CD4-positive, alpha-beta T cell treated with Interleukin-15 for 1 hour (primary cell): ENCODE data around the gene LRRC74B.
"Not testable (repeated sequence)": the region's sequence is repeated elsewhere in the genome, so short reads cannot be mapped to it uniquely, and the experiment has no call there.

Experiments used
- DNase-seq: peaks from one replicate; pipeline ENCODE4 v3.0.0-alpha.2; 2020

The LRRC74B gene

DNA sequence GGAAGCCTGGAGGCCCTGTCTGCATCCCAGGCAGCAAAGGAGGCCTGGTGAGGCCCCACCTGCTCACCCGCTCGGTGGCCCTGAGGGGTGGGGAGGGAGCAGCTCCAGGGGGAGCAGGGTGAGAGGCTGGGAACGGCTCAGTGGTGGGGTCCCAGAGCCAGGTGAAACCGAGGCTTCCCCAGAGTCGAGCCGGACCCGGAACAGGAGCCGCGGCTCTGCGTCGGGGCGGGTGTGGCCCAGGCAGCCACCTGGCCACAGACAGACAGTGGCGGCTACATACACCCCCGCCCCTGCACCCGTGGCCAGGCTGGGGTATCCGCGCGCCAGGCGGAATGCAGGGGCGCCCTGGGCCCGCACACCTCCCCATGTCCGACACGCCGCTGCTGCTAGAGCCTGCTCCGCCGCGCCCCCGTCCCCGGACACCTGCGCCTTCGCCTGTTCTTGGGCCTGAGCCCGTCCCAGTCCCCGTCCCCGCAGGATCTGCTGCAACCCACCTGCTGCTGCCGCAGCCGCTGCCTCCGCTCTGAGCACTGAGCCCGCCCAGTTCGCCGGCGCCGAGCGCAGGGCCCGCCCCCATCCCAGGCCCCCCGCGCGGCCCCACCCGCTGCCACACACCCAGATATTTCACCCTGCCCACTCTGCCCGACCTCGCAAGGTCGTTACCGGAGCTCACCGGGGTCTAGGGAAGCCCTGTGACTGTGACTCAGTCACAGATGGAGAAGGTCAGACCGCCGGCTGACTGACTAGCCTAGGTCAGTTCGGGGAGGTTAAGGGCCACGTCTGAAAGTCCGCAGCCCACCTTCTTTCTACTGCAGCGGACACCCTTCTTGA, 13.5 kb upstream of the LRRC74B start, which contains the start of gene SLC7A4:
Gene SLC7A4, minus strand, starts transcription at position 525 of the 831 bp plus-strand sequence. CDS start 749 bp downstream, outside the sequence.
- no peak for DNase-seq

DNA sequence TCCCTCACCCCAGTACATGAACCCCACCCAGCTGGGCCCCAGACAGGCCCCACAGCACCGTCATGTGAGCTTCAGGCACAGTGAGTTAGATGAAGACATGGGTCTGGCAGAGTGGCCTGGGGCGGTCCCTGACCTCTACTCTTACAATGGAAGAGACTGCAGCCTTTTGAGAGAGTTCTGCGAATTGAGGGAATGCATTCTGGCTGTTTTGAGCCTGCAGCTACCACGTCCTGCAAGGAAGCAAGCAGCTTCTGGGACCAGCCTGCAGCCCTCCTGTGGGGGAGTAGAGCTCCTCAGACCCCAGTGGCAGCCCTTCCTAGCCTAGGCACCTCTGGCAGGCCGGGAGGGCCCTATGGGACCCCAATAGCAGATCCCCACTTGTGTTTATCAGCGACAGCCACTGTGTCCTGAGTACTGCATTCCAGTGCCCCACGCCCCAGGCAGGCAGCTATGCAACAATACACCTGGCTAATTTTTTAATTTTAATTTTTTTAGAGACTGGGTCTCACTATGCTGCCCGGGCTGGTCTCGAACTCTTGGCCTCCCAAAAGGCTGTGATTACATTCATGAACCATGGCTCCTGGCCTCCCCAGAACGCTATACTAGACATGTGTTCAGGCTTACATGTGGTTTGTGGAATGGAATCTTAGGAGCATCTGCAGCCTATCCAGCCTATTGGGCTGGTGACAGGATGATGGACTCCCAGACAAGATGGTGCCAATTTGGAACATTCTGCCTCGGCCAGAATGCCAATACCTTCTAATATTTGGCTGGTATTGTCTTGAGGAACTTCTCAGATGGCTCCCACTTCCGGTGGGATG, 12.7 kb upstream of the LRRC74B start:
- no peak for DNase-seq

DNA sequence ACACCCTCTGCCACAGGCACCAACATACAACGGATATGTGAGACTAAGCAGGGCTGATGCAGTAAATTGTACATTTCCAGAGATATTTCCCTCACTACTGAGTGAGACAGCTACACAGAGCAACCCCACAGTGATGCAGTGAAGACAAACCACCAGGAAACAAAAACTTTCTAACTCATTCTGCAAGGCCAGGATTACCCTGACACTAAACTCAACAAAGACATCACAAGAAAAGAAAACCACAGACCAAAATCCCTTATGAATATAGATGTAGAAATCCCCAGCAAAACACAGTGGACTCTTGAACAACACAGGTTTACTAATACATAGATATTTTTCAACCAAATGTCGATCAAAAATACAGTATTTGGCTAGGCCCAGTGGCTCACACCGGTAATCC, 11.9 kb upstream of the LRRC74B start:
- no peak for DNase-seq

DNA sequence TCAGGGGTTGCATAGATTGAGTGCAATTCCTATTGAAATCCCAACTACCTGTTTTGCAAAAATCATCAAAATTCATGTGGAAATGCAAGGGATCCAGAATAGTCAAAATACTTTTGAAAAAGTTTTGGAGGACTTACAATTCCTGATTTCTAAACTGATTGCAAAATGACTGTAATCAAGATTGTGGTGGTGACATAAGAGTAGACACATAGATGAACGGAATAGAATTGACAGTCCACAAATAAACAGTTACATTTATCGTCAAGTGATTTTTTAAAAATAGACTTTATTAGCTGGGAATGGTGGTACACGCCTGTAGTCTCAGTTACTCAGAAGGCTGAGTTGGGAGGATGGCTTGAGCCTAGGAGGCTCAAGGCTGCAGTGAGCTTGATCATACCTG, 10.8 kb upstream of the LRRC74B start:
- no peak for DNase-seq

DNA sequence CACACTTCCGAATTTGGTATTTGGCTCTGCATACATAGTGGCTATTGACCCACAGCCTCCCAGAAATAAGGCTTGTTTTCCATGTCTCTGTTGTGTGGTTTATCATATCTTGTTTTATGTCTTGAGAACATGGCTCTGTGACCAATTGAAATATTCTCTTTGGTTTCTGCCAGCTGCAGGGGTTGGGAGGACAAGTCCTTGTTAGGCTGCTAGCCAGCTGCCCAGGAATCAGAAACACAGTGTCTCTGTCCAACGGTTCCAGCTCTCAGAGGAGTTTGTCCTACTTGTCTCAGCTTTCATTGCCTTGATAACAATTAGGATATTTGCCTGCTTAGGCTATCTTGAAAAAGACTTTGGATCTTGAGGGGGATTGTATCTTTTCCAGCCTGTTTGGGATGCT, 7.3 kb upstream of the LRRC74B start:
- DNase-seq = no peak

DNA sequence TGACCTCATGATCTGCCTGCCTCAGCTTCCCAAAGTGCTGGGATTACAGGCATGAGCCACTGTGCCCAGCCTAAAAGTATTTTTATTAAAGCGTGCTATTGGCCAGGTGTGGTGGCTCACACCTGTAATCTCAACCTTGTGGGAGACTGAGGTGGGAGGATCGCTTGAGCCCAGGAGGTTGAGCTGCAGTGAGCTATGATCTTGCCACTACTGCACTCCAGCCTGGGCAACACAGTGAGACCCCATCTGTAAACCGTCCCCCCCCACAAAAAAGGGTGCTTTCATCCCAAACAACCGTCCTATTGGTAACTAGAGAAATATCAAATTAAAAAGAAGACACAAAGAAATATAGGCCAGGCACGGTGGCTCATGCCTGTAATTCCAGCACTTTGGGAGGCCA, 6.6 kb upstream of the LRRC74B start:
- DNase-seq = not testable (repeated sequence)

DNA sequence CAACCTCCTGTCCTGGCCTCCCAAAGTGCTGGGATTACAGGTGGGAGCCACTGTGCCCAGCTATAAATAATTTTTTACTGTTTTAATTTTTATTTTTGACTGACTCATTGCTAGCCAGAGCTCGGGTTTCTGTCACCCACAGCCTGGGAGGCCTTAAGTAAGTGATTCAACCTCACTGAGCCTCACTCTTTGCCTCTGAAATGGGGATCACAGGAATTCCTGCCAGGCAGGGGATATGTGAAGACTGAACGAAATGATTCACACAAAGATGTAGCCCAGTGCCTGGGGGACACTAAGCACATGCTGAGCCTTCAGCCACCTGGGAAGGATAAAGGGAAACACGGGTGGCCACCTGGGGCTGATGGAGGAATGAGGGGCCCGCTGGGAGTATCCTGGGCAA, 3.8 kb upstream of the LRRC74B start:
- no peak for DNase-seq

DNA sequence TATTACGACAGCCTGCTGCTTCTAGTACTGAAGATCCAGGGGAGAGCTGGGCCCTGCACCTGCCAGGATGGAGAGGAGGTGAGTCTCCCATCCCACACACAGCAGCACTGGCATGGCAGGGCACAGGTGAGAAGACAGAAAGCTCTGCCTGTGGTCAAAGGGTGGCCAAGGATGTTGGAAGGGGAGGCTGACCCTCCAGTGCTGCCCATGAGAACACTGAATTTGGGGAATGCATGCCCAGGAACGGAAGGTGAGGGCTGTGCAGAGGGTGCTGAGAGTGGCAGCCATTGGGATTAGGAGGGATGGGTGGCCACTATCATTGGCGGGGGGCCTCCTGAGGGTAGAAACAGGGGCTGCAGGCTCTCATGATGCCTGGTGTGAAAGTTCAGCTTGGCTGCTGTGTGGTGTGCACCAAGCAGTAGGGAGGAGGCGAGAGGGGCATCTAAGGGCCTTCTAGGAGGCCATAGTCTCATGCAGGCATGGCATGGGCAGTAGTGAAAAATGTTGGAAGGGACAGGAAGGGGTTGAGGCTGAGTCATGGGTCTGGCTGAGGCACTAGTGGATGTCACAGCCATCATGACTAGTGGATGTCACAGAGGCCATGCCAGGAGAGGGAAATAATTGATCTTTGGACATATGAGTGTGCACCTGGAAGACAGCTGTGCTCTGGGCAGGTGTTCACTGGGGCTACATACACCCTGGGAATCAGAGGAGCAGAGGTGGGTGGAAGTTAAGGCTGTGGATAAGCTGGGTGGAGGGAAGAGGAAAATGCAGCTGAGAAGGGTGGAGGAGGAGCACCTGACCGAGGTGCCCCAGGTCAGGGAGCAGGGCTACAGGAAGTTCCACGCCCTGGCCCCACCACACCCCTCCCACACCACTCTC, 2.5 kb upstream of the LRRC74B start:
- no peak for DNase-seq

DNA sequence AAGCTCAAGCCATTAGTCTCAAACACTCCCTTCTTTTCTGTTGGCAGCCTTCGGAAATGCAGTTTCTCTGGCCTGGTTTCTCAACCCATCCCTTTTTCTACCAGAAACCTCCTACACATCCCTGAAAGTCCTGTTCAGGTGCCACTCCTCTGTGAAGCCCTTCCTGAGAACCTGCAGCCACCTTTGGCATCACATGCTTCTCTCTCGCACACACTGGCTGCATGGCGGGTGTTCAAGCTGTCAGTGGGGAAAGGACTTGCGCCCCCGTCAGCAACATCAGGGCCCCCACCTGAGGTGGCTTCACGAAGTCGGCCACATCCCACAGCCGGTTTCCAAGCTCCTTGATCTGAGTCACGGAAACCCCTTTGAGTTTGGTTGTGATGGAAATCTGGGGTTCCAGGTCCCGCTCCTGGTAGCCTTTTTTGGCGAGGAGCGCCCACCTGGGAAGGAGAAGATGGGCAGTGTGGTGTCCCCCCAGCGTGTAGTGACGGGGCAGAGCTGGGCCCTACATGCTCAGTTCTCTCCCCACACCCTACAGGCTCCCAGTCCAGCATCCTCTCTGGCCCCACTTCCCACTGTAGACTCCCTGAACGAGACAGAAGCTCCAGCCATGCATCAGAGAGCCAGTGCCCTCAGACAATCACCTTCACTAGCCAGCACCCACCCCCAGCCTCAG, 1.7 kb upstream of the LRRC74B start:
- no peak for DNase-seq

DNA sequence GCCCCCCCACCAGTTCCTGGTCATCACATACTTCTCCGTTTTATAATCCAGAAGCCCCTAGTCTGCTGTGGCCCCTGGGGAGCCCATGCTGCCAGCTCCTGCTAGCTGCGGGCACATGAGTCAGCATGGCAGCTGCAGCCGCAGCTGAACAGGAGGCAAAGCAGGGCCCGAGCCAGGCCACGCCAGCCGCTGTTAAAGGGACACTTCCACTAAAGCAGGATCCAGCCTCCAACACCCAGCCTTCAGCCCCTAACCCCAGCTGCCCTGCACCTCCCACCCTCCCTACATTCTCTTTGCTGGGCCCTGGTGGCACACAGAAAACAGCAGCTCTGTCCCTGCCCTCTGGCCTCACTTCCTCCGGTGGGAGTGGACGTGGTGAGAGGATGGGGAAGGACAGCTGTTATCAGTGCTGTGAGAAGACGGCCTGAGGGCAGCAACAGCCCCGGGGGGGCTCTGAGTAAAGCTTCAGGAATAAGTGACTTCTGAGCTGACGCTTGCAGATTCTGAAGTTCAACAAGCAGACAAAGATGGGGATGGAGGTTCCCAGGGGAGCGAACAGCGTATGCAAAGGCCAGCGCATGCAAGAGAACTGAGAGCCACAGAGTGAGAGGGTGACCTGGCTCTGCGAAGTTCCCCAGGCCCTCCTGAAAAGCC, 688 bp upstream of the LRRC74B start:
- DNase-seq = no peak

DNA sequence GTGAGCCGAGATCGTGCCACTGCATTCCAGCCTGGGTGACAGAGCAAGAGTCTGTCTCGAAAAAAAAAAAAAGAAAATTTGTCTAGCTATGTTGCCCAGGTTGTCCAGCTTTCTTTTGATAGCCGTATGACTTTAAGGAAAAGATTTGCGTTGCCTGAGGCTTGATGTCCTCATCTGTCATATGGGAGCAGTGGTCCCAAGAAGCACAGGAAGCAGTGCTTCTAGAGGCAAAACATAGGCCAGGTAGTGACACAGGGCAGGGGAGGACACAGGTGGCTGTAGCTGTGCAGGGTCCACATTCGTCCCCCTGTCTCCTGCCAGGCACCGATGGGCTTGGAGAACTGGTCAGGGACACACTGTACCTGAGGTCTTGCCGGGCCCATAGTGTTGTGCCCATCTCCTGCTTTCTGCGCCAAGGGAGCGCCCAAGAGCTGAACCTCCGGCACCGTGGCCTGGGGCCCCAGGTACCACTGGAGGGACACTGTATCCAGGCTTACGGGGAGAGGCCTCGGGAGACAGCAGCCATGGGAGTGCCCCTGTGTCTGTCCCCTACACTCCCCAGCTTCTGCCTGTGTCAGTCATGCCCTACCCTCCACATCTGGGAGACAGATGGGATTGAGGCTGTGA, 1.4 kb downstream of the LRRC74B start:
- DNase-seq = no peak

DNA sequence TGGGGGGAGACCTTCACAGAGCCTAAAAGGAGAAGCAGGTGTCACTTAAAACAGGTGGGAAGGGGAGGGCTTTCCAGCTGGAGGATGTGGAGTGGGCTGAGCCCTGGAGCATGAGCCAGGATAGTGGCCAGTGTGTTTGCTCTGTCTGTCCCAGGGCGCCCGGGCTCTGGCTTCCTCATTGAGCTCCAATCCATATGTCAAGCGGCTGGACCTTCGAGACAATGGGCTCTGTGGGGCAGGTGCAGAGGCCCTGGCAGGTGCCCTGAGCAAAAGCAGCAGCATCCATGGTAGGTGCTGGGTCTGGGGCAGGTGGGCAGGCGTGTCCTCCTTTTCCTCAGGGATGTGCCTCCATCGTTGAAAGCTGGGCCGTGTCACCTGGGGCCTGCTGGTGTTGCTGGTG, 2.0 kb downstream of the LRRC74B start:
- DNase-seq = no peak

DNA sequence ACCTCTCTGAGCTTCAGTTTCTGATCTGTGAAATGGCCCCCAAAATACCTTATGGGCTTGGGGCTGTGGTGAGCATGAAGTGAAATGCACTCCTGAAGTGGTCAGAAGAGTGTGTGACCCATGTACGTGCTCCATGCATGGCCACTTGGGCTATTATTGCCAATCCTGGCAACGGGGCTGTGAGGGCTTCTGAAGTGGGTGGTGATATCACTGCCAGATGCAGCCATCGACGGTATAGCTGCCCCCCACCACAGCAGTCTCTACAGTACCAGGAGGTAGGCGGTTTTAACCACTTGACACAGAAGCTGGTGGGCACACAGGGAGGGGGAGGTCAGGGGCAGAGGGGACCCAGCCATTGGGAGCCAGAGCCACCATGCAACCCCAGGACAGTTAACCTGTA, 2.7 kb downstream of the LRRC74B start:
- not testable (repeated sequence) for DNase-seq

DNA sequence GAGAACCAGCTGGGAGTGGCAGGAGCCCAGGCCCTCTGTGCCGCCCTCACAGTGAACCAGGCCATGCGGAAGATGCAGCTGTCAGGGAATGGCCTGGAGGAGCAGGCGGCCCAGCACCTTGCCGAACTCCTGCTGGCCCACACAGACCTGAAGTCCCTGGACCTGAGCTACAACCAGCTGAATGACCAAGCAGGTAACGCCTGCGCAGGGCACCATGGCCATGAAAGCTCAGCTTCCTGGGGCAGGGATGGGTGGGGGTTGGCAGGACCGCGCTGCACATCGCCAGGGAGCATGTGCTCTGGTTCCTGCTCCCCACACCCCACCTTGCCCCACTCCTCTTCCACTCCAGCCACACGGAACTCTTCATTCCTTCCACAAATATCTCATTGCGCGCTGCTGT, 3.2 kb downstream of the LRRC74B start:
- DNase-seq = not testable (repeated sequence)

DNA sequence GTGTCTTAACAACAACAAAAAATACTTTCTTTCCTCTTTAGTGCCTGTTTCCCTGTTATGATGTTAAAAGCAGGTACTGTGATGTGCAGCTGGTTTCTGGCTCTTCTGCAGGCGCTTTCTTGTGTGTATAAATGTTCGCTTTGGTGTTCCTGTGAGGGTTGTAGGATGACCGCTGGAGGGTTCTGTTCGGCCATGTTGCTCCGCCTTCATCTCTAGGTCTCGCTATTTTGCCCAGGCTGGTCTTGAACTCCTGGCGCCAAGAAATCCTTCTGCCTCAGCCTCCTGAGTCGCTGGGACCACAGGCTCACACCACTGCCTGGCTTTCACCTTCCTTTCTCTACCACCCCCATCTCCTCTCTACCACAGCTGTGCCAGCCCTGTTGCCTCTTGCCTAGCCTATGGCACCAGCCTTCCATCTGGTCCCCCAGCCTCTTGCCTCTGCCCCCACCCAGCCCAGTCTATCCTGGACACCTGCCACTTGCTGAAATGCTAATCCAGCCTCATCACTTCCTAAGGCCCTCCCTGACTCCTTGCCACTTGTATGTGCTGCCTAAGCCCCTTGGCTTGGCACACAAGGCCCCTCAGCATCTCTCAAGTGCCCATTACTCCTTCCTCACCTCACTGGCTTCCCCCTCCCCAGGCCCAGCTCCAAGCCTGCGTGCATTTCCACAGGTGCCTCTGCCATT, 5.5 kb downstream of the LRRC74B start:
- no peak for DNase-seq

DNA sequence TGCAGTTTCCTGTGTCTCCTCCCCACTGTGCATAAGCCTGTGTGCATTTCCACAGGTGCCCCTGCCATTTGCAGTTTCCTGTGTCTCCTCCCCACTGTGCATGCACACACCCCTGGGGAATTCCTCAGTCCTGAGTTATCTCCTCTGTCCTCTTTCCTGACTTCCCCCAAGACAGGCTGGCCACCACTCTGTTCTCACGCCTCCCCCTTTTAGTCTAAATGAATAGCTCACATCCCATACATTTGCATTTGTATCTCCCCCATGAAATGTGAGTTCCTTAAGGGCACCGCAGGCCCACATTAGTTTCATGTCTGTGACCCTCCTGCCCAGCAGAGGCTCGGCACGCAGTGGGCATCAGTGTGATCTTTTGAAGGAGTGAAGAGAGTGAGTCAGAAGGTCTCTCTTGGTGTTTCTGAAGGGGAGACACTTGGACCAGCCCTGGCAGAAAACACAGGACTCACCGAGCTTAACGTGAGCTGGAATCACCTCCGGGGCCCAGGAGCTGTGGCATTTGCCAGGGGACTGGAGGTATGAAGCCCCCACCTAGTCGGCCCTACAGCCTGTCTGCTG, 6.2 kb downstream of the LRRC74B start:
- no peak for DNase-seq

DNA sequence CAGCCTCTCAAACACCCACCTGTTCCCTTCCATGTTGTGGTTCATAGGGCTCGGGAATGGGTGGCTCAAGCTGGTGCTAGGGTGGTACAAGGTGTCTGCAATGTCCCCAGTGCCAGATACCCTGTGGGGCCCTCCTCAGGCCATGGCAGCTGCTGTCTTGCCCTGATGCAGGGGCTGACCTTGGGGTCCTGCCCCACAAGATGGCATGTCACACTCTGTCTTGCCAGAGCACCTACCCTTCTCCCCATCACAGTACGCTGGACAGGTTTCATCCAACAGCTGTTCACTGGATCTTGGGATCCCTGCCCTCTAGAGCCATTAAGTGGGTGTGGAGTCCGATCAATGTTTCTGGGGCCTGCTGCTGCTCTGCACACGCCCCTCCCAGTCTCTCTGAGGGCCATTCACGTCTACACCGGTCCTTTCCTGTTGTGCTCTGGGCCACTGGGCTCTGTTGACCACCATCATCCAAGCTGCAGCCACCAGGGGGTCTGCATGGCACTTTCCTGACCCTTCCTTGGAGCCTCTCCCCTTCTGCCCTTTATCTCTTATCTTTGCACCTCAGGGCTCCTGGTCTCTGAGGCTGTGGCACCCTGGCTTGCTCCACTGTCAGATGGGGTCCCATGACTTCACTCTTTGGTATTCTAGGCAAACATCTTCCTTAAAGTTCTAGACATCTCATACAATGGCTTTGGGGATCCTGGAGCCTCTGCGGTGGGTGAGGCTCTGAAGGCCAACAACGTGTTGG, 7.1 kb downstream of the LRRC74B start:
- DNase-seq = no peak

DNA sequence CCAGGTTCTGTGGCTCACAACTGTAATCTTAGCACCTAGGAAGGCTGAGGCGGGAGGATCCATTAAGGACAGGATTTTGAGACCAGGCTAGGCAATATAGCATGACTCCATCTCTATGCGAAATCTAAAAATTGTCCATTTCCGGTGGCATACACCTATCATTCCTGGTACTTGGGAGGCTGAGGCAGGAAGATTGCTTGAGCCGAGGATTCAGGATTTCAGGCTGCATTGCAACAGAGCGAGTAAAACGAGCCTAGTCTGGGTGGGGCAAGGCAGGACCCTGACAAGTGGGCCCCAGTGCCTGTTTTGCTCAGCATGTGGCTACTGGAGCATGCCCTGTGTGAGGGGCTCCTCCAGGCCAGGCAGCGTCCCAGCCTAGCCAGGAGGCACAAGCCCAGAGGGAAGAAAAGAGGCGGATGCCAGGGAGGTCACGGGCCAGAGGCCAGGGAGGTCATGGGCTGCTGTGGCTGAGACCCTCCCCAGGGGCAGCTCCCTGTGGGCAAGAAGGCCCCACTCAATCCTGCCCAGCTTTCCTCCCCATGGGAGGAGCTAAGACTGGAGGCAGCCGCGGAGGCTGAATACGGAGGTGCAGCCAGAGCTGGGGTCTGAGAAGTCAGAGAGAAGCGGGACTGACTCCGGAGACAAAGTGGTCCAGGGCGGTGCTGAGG, 8.4 kb downstream of the LRRC74B start:
- DNase-seq = no peak
